ENCODE data around the gene RPL36.

Gene RPL36

GRCh38 chr19:5690125-5690954, at the start of gene RPL36:
RPL36 (plus strand) TSS chr19:5690295; CDS start chr19:5690508, 213 bp downstream.
- H3K27me3 Mint-ChIP-seq (ENCODE audit: low read depth), result no peaks in the 10 kb centered on the region
- peaks cover 23% of the 10 kb centered on the region for H3K4me1 Mint-ChIP-seq (ENCODE audit: low read depth)
- peak within 1 kb of the TSS; percentile 97 for H3K4me3 Mint-ChIP-seq
- H3K27ac Mint-ChIP-seq, result peak within 1 kb of the TSS; percentile 92
- no peaks in the 10 kb centered on the region for H3K9me3 Mint-ChIP-seq
- H3K36me3 Mint-ChIP-seq (ENCODE audit: low read depth), result peaks cover 22% of the 10 kb centered on the region

GRCh38 chr19:5641171-5641570, 48.9 kb upstream of the RPL36 start:
- no peak overlapping the region for H3K4me3 Mint-ChIP-seq
- H3K27ac Mint-ChIP-seq, result no peak overlapping the region
- H3K4me1 Mint-ChIP-seq (ENCODE audit: low read depth), result peaks cover 7% of the 10 kb centered on the region

GRCh38 chr19:5642204-5642603, 47.9 kb upstream of the RPL36 start:
- Mint-ChIP-seq H3K4me1 (ENCODE audit: low read depth) (peaks cover 8% of the 10 kb centered on the region), H3K36me3 (ENCODE audit: low read depth) (peaks cover 45% of the 10 kb centered on the region), H3K27me3 (ENCODE audit: low read depth) (no peaks in the 10 kb centered on the region), H3K9me3 (no peaks in the 10 kb centered on the region), H3K4me3 (no peak overlapping the region), H3K27ac (no peak overlapping the region)

More at GRCh38 chr19:5641171-5641570, 48.9 kb upstream of the RPL36 start:
- H3K36me3 Mint-ChIP-seq (ENCODE audit: low read depth), result peaks cover 37% of the 10 kb centered on the region
- H3K27me3 Mint-ChIP-seq (ENCODE audit: low read depth), result no peaks in the 10 kb centered on the region
- H3K9me3 Mint-ChIP-seq, result no peaks in the 10 kb centered on the region

GRCh38 chr19:5643060-5643459, 47.0 kb upstream of the RPL36 start:
- Mint-ChIP-seq H3K4me3 (no peak overlapping the region), H3K9me3 (no peaks in the 10 kb centered on the region), H3K36me3 (ENCODE audit: low read depth) (peaks cover 51% of the 10 kb centered on the region), H3K27ac (no peak overlapping the region), H3K27me3 (ENCODE audit: low read depth) (no peaks in the 10 kb centered on the region), H3K4me1 (ENCODE audit: low read depth) (peaks cover 10% of the 10 kb centered on the region)

- Mint-ChIP-seq H3K27ac (no peak overlapping the region), H3K4me1 (ENCODE audit: low read depth) (peaks cover 10% of the 10 kb centered on the region), H3K9me3 (no peaks in the 10 kb centered on the region)
Measured at GRCh38 chr19:5644037-5644436, 46.1 kb upstream of the RPL36 start.

GRCh38 chr19:5645409-5645808, 44.7 kb upstream of the RPL36 start:
- no peaks in the 10 kb centered on the region for H3K9me3 Mint-ChIP-seq
- H3K27ac Mint-ChIP-seq, result no peak overlapping the region
- no peaks in the 10 kb centered on the region for H3K27me3 Mint-ChIP-seq (ENCODE audit: low read depth)
- H3K36me3 Mint-ChIP-seq (ENCODE audit: low read depth), result peaks cover 62% of the 10 kb centered on the region
- H3K4me3 Mint-ChIP-seq, result no peak overlapping the region
- peaks cover 8% of the 10 kb centered on the region for H3K4me1 Mint-ChIP-seq (ENCODE audit: low read depth)

More at GRCh38 chr19:5644037-5644436, 46.1 kb upstream of the RPL36 start:
- peaks cover 57% of the 10 kb centered on the region for H3K36me3 Mint-ChIP-seq (ENCODE audit: low read depth)
- no peak overlapping the region for H3K4me3 Mint-ChIP-seq
- no peaks in the 10 kb centered on the region for H3K27me3 Mint-ChIP-seq (ENCODE audit: low read depth)

GRCh38 chr19:5646703-5647102, 43.4 kb upstream of the RPL36 start:
- Mint-ChIP-seq H3K4me3 (no peak overlapping the region), H3K27ac (no peak overlapping the region), H3K27me3 (ENCODE audit: low read depth) (no peaks in the 10 kb centered on the region), H3K36me3 (ENCODE audit: low read depth) (peaks cover 61% of the 10 kb centered on the region), H3K4me1 (ENCODE audit: low read depth) (peaks cover 5% of the 10 kb centered on the region), H3K9me3 (no peaks in the 10 kb centered on the region)

GRCh38 chr19:5648464-5648863, 41.6 kb upstream of the RPL36 start:
- Mint-ChIP-seq H3K9me3 (no peaks in the 10 kb centered on the region), H3K27ac (no peak overlapping the region), H3K4me1 (ENCODE audit: low read depth) (peaks cover 5% of the 10 kb centered on the region), H3K4me3 (no peak overlapping the region), H3K36me3 (ENCODE audit: low read depth) (peaks cover 66% of the 10 kb centered on the region), H3K27me3 (ENCODE audit: low read depth) (no peaks in the 10 kb centered on the region)

GRCh38 chr19:5651361-5651760, 38.7 kb upstream of the RPL36 start:
- Mint-ChIP-seq H3K4me3 (no peak overlapping the region), H3K27me3 (ENCODE audit: low read depth) (no peaks in the 10 kb centered on the region), H3K36me3 (ENCODE audit: low read depth) (peaks cover 61% of the 10 kb centered on the region), H3K27ac (no peak overlapping the region), H3K9me3 (no peaks in the 10 kb centered on the region), H3K4me1 (ENCODE audit: low read depth) (peaks cover 3% of the 10 kb centered on the region)

- Mint-ChIP-seq H3K9me3 (no peaks in the 10 kb centered on the region), H3K4me1 (ENCODE audit: low read depth) (peaks cover 1% of the 10 kb centered on the region), H3K4me3 (no peak overlapping the region), H3K27me3 (ENCODE audit: low read depth) (no peaks in the 10 kb centered on the region), H3K36me3 (ENCODE audit: low read depth) (peaks cover 56% of the 10 kb centered on the region), H3K27ac (no peak overlapping the region)
Measured at GRCh38 chr19:5652261-5652660, 37.8 kb upstream of the RPL36 start.

GRCh38 chr19:5654931-5655330, 35.2 kb upstream of the RPL36 start:
- Mint-ChIP-seq H3K27ac (no peak overlapping the region), H3K4me3 (no peak overlapping the region), H3K27me3 (ENCODE audit: low read depth) (no peaks in the 10 kb centered on the region), H3K36me3 (ENCODE audit: low read depth) (peaks cover 49% of the 10 kb centered on the region), H3K9me3 (no peaks in the 10 kb centered on the region), H3K4me1 (ENCODE audit: low read depth) (no peaks in the 10 kb centered on the region)

GRCh38 chr19:5655412-5655811, 34.7 kb upstream of the RPL36 start:
- peaks cover 46% of the 10 kb centered on the region for H3K36me3 Mint-ChIP-seq (ENCODE audit: low read depth)

GRCh38 chr19:5661483-5661882, 28.6 kb upstream of the RPL36 start:
- H3K27ac Mint-ChIP-seq, result no peak overlapping the region

More at GRCh38 chr19:5655412-5655811, 34.7 kb upstream of the RPL36 start:
- no peaks in the 10 kb centered on the region for H3K9me3 Mint-ChIP-seq
- H3K27me3 Mint-ChIP-seq (ENCODE audit: low read depth), result no peaks in the 10 kb centered on the region
- no peaks in the 10 kb centered on the region for H3K4me1 Mint-ChIP-seq (ENCODE audit: low read depth)
- no peak overlapping the region for H3K4me3 Mint-ChIP-seq
- no peak overlapping the region for H3K27ac Mint-ChIP-seq

GRCh38 chr19:5663904-5664303, 26.2 kb upstream of the RPL36 start:
- H3K27ac Mint-ChIP-seq, result no peak overlapping the region
- H3K4me1 Mint-ChIP-seq (ENCODE audit: low read depth), result peaks cover 6% of the 10 kb centered on the region
- no peaks in the 10 kb centered on the region for H3K9me3 Mint-ChIP-seq
- no peak overlapping the region for H3K4me3 Mint-ChIP-seq
- no peaks in the 10 kb centered on the region for H3K27me3 Mint-ChIP-seq (ENCODE audit: low read depth)
- H3K36me3 Mint-ChIP-seq (ENCODE audit: low read depth), result peaks cover 47% of the 10 kb centered on the region

More at GRCh38 chr19:5661483-5661882, 28.6 kb upstream of the RPL36 start:
- H3K4me1 Mint-ChIP-seq (ENCODE audit: low read depth), result peaks cover 6% of the 10 kb centered on the region
- peaks cover 42% of the 10 kb centered on the region for H3K36me3 Mint-ChIP-seq (ENCODE audit: low read depth)
- no peaks in the 10 kb centered on the region for H3K27me3 Mint-ChIP-seq (ENCODE audit: low read depth)
- H3K9me3 Mint-ChIP-seq, result no peaks in the 10 kb centered on the region
- H3K4me3 Mint-ChIP-seq, result no peak overlapping the region

GRCh38 chr19:5664515-5664914, 25.6 kb upstream of the RPL36 start:
- Mint-ChIP-seq H3K4me3 (no peak overlapping the region), H3K4me1 (ENCODE audit: low read depth) (peaks cover 6% of the 10 kb centered on the region), H3K27me3 (ENCODE audit: low read depth) (no peaks in the 10 kb centered on the region), H3K27ac (no peak overlapping the region), H3K36me3 (ENCODE audit: low read depth) (peaks cover 50% of the 10 kb centered on the region), H3K9me3 (no peaks in the 10 kb centered on the region)

All from T-helper 1 cell treated with Interleukin-12 subunit alpha and Interleukin-12 subunit beta and Interleukin-4 antibody, amounts not matched to agents 30 μg/mL and 1 μg/mL, for 36 hours (primary cell).